ENCODE measurements around the gene TMEM62. TPM values are rescaled to one million over a fixed set of nuclear protein-coding genes. Genes with fewer than 3 reads are reported as not detected.

Gene TMEM62
- total and polyA plus RNA-seq, 2 of the 8 experiments (the other 6 are each of a cell fraction or from before 2014, with no cell fraction given): 2.0 to 4.0 TPM

- TF ChIP-seq PHF8 (conservative IDR thresholded peaks at IDR 0.05; ENCODE audit: low read depth, low read length): no peak
- TF ChIP-seq TAF7 (optimal IDR thresholded peaks at IDR 0.05; ENCODE audit: borderline replicate concordance, low read depth, low read length): no peak
- TF ChIP-seq SAP30 (IDR thresholded peaks at IDR 0.05; ENCODE audit: insufficient read depth, insufficient replicate concordance, low read length): no peak
- no peak for TF ChIP-seq HDAC2 (IDR thresholded peaks at IDR 0.05; ENCODE audit: borderline replicate concordance in 1 of 2, low read depth in 2 of 2, low read length in 2 of 2)
- TF ChIP-seq RNF2 (IDR thresholded peaks at IDR 0.05; ENCODE audit: borderline replicate concordance, low read depth, low read length, missing control alignments, poor library complexity, severe bottlenecking): no peak
- no peak for TF ChIP-seq CTBP2 (IDR thresholded peaks at IDR 0.05; ENCODE audit: borderline replicate concordance, insufficient read depth, insufficient read length, low read length)
- TF ChIP-seq SUZ12 (IDR thresholded peaks at IDR 0.05; ENCODE audit: low read length): no peak
Measured at GRCh38 chr15:43094416-43095030, 38.9 kb upstream of the TMEM62 start (continued).
